ENCODE measurements around the gene KCNK6. TPM values are rescaled to one million over a fixed set of nuclear protein-coding genes. Genes with fewer than 3 reads are reported as not detected.

KCNK6 gene
- total RNA-seq, 1 experiment from 2014 or later: 6.1 TPM

DNA sequence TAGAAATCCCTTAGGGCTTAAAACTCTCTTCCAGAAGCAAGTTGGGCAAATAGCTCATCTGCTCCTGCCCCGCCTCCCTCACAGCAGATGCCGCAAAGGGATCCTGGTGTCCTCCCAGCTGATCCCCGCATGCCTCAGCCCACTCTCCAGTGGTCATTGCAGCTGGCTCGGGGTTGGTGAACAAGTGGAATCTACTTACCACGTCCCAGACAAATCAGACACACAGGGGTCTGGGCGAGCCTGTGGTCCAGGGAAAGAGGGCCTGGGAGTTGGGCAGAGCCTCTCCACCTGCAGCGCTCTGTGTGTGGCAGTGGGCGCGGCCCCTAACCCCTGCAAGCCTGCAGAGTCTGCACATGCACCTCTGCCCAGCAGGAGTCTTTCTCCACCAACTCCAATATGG is 26.4 kb upstream of the KCNK6 start:
- no peak overlapping the region for H3K27ac Mint-ChIP-seq (ENCODE audit: unreplicated experiment)
- POLR2A ChIA-PET: no interaction called here

DNA sequence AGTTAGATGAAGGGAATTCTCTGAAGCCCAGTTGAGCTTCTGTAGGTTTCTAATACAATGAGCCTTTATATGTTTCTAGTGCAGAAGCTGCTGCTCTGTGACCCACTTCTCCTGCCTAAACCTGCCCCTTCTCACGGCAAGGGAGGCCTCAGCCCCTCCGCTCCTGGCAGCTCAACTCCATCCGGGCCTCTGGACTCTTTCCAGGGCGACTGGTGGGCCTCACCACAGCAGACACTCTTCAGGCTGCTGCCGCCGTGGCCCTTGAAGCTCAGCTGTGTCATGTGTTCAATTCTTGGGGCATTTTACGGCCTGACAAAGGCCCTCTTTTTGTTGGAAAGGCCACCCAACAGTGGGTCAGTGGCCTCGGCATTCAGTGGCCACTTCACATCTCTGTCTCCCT is 25.6 kb upstream of the KCNK6 start:
- H3K36me3 ChIP-seq (ENCODE audit: control insufficient read depth, insufficient read depth, low read length): peaks cover 9% of the 10 kb centered on the region
- POLR2A ChIA-PET: no interaction called here

More for the DNA sequence above, 26.4 kb upstream of the KCNK6 start:
- Histone ChIP-seq H3K4me1 (peaks cover 6% of the 10 kb centered on the region), H3K36me3 (ENCODE audit: control insufficient read depth, insufficient read depth, low read length) (peaks cover 11% of the 10 kb centered on the region), H3K9me3 (no peaks in the 10 kb centered on the region), H3K4me3 (ENCODE audit: low read depth, low read length) (no peak overlapping the region), H3K27me3 (replicated peaks; ENCODE audit: control insufficient read depth, insufficient read depth, low read length) (no peaks in the 10 kb centered on the region)
- Mint-ChIP-seq H3K36me3 (ENCODE audit: insufficient read depth, unreplicated experiment) (peaks cover 87% of the 10 kb centered on the region), H3K4me3 (ENCODE audit: unreplicated experiment) (no peak overlapping the region), H3K4me1 (ENCODE audit: low read depth, unreplicated experiment) (peaks cover 1% of the 10 kb centered on the region), H3K9me3 (ENCODE audit: unreplicated experiment) (no peaks in the 10 kb centered on the region), H3K27me3 (ENCODE audit: insufficient read depth, unreplicated experiment) (no peaks in the 10 kb centered on the region)
- intact Hi-C loops (cut with micrococcal nuclease; ENCODE audit: unreplicated experiment): no loop called here
- DNase-seq: no peak
- TF ChIP-seq, protein P1, sequence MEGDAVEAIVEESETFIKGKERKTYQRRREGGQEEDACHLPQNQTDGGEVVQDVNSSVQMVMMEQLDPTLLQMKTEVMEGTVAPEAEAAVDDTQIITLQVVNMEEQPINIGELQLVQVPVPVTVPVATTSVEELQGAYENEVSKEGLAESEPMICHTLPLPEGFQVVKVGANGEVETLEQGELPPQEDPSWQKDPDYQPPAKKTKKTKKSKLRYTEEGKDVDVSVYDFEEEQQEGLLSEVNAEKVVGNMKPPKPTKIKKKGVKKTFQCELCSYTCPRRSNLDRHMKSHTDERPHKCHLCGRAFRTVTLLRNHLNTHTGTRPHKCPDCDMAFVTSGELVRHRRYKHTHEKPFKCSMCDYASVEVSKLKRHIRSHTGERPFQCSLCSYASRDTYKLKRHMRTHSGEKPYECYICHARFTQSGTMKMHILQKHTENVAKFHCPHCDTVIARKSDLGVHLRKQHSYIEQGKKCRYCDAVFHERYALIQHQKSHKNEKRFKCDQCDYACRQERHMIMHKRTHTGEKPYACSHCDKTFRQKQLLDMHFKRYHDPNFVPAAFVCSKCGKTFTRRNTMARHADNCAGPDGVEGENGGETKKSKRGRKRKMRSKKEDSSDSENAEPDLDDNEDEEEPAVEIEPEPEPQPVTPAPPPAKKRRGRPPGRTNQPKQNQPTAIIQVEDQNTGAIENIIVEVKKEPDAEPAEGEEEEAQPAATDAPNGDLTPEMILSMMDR (IDR thresholded peaks at IDR 0.05; ENCODE audit: insufficient read depth in 1 of 2, low read depth in 1 of 2, low read length in 1 of 2, severe bottlenecking in 1 of 2, unreplicated experiment in 1 of 2): no peak
- no TSS peak for BruUV-seq (replicated peaks)
- CTCF ChIA-PET: no interaction called here

DNA sequence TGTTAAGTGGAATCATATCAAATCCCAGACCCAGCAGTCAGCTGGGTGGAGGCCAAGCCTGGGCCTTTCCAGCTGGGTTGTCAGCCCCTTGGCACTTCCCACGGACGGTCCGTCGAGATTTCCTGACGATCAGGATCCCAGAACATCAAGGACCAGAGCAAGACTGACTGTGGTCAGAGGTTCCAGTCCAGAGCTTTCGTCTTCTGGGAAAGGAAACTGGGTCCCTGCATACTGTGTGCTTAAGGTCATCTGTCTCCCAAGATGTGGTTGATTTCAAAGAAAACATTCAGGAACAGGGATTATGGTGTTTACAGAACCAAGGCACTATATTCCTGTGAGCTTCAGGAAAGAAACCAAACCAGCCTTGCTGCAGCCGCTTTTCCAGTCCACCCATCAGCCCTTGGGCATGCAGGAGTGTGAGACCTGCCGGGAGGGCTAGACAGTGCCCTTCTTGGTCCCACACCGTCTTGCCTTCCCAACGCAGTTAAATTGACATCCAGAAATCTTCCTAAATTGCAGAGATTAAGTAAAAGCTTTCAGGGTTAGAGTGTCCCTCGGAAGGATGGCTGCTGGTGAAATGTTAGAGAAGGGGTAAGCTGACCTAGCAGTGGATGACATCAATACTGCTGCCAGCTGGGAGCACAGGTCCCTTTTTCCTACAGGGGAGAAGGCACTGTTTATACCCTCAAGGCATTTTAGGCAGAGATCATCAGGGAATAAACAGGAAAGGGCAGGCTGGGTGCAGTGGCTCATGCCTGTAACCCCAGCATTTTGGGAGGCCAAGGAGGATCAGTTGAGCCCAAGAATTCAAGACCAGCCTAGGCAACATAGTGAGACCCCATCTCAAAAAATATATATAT is 20.6 kb upstream of the KCNK6 start:
- no peak overlapping the region for H3K4me3 ChIP-seq (ENCODE audit: low read depth, low read length)
- Mint-ChIP-seq H3K27me3 (ENCODE audit: insufficient read depth, unreplicated experiment) (no peaks in the 10 kb centered on the region), H3K4me1 (ENCODE audit: low read depth, unreplicated experiment) (peaks cover 14% of the 10 kb centered on the region), H3K4me3 (ENCODE audit: unreplicated experiment) (peak overlapping the region; percentile 5), H3K9me3 (ENCODE audit: unreplicated experiment) (no peaks in the 10 kb centered on the region), H3K27ac (ENCODE audit: unreplicated experiment) (peak overlapping the region; percentile 93), H3K36me3 (ENCODE audit: insufficient read depth, unreplicated experiment) (peaks cover 51% of the 10 kb centered on the region)
- ChIA-PET CTCF (interaction anchor here (0.7 to 1.3 kb wide), 2 partner anchors 18 to 30 kb away, joined by 4 to 5 read pairs; no protein-coding TSS in a partner anchor), POLR2A (interaction anchor here (0.6 to 1.4 kb wide), 3 partner anchors 14 to 34 kb away, joined by 3 to 13 read pairs (median 3); no protein-coding TSS in a partner anchor)
- no peaks in the 10 kb centered on the region for H3K27me3 ChIP-seq (replicated peaks; ENCODE audit: control insufficient read depth, insufficient read depth, low read length)
- H3K4me1 ChIP-seq: peaks cover 45% of the 10 kb centered on the region
- no peak for DNase-seq
- TF ChIP-seq, protein P1 (IDR thresholded peaks at IDR 0.05; ENCODE audit: insufficient read depth in 1 of 2, low read depth in 1 of 2, low read length in 1 of 2, severe bottlenecking in 1 of 2, unreplicated experiment in 1 of 2): no peak
- intact Hi-C loops (cut with micrococcal nuclease; ENCODE audit: unreplicated experiment): no loop called here
- H3K9me3 ChIP-seq: no peaks in the 10 kb centered on the region
- no TSS peak for BruUV-seq (replicated peaks)
- no peaks in the 10 kb centered on the region for H3K36me3 ChIP-seq (ENCODE audit: control insufficient read depth, insufficient read depth, low read length)

More for the DNA sequence above, 25.6 kb upstream of the KCNK6 start:
- peaks cover 85% of the 10 kb centered on the region for H3K36me3 Mint-ChIP-seq (ENCODE audit: insufficient read depth, unreplicated experiment)
- no peak overlapping the region for H3K4me3 Mint-ChIP-seq (ENCODE audit: unreplicated experiment)
- H3K27me3 ChIP-seq (replicated peaks; ENCODE audit: control insufficient read depth, insufficient read depth, low read length): no peaks in the 10 kb centered on the region
- no peaks in the 10 kb centered on the region for H3K9me3 Mint-ChIP-seq (ENCODE audit: unreplicated experiment)
- peaks cover 7% of the 10 kb centered on the region for H3K4me1 Mint-ChIP-seq (ENCODE audit: low read depth, unreplicated experiment)
- no TSS peak for BruUV-seq (replicated peaks)
- intact Hi-C loops (cut with micrococcal nuclease; ENCODE audit: unreplicated experiment): no loop called here
- no peak overlapping the region for H3K4me3 ChIP-seq (ENCODE audit: low read depth, low read length)
- no peak overlapping the region for H3K27ac Mint-ChIP-seq (ENCODE audit: unreplicated experiment)
- no peaks in the 10 kb centered on the region for H3K27me3 Mint-ChIP-seq (ENCODE audit: insufficient read depth, unreplicated experiment)
- no peak for DNase-seq
- no peaks in the 10 kb centered on the region for H3K9me3 ChIP-seq
- CTCF ChIA-PET: interaction anchor here (0.5 kb wide), 2 partner anchors 11 to 51 kb away, joined by 3 to 4 read pairs; no protein-coding TSS in a partner anchor
- TF ChIP-seq, protein P1 (IDR thresholded peaks at IDR 0.05; ENCODE audit: insufficient read depth in 1 of 2, low read depth in 1 of 2, low read length in 1 of 2, severe bottlenecking in 1 of 2, unreplicated experiment in 1 of 2): no peak
- peaks cover 14% of the 10 kb centered on the region for H3K4me1 ChIP-seq

Measured in Caco-2 (cell line).